Measurements from ENCODE around the gene GATAD2A. TPM values are rescaled to one million over a fixed set of nuclear protein-coding genes. Genes with fewer than 3 reads are reported as not detected.
"Not testable (repeated sequence)": the region's sequence is repeated elsewhere in the genome, so short reads cannot be mapped to it uniquely, and the experiment has no call there.

Gene GATAD2A
- total RNA-seq, 1 donor from 2014 or later: 84.0 TPM

DNA sequence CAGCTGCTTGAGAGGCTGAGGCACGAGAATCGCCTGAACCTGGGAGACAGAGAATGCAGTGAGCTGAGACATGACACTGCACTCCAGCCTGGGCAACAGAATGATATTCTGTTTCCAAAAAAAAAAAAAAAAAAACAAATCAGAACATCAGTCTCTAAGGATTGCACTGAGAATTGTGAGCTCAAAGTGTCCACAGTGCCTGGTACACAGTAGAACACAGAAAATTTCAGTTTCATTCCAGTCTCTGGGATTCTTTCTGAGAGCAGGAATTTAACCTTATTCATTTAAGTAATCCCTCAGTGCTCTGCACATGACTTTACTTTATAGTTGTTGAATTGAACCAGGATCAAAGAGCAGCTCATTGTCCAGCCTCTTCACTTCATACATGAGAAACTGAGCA is 25.9 kb upstream of the GATAD2A start:
- no peaks in the 10 kb centered on the region for H3K36me3 ChIP-seq
- peaks cover 43% of the 10 kb centered on the region for H3K4me1 ChIP-seq
- no peak for TF ChIP-seq CTCF (IDR thresholded peaks at IDR 0.05)
- ATAC-seq (no peak), DNase-seq (no peak)
- intact Hi-C loops (cut with DNase I): no loop called here
- no peaks in the 10 kb centered on the region for H3K9me3 ChIP-seq
- no peaks in the 10 kb centered on the region for H3K27me3 ChIP-seq (ENCODE audit: low read depth)
- H3K4me3 ChIP-seq: no peak overlapping the region
- H3K27ac ChIP-seq: no peak overlapping the region

GRCh38 chr19:19380316-19380715 is 25.2 kb upstream of the GATAD2A start:
- H3K27ac ChIP-seq: peak overlapping the region; percentile 56
- H3K9me3 ChIP-seq; H3K36me3 ChIP-seq; intact Hi-C loops (cut with DNase I); H3K27me3 ChIP-seq (ENCODE audit: low read depth); H3K4me3 ChIP-seq; DNase-seq; ATAC-seq: not testable (repeated sequence)
- H3K4me1 ChIP-seq: peaks cover 47% of the 10 kb centered on the region

- no peaks in the 10 kb centered on the region for H3K9me3 ChIP-seq
- no peaks in the 10 kb centered on the region for H3K36me3 ChIP-seq
- H3K27ac ChIP-seq: peak overlapping the region; percentile 56
- peaks cover 43% of the 10 kb centered on the region for H3K4me1 ChIP-seq
- no peak for ATAC-seq
- TF ChIP-seq CTCF (IDR thresholded peaks at IDR 0.05): no peak
- intact Hi-C loops (cut with DNase I): no loop called here
- H3K27me3 ChIP-seq (ENCODE audit: low read depth): no peaks in the 10 kb centered on the region
- H3K4me3 ChIP-seq: no peak overlapping the region
- peak; percentile 70 for DNase-seq
These were observed 24.2 kb upstream of the GATAD2A start for GRCh38 chr19:19381007-19381926.

DNA sequence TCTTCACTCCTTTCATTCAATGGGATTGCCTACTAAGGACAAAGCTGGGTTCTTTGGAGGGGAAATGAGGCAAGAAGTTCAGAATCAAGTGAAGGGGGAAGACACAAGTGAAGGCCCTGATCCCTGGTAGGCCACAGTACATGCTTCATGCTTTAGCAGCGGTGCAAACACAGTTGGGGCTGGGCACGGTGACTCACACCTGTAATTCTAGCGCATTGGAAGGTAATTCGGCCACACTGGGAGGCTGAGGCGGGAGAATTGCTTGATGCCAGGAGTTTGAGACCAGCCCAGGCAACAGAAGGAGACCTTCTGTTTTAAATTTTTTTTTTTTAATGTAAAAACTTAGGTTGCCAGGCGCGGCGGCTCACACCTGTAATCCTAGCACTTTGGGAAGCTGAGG is 23.4 kb upstream of the GATAD2A start:
- peaks cover 49% of the 10 kb centered on the region for H3K4me1 ChIP-seq
- no peak overlapping the region for H3K27ac ChIP-seq
- no peak for TF ChIP-seq CTCF (IDR thresholded peaks at IDR 0.05)
- no peaks in the 10 kb centered on the region for H3K27me3 ChIP-seq (ENCODE audit: low read depth)
- H3K9me3 ChIP-seq: no peaks in the 10 kb centered on the region
- no peaks in the 10 kb centered on the region for H3K36me3 ChIP-seq
- intact Hi-C loops (cut with DNase I): no loop called here
- DNase-seq (no peak), ATAC-seq (no peak)
- H3K4me3 ChIP-seq: no peak overlapping the region

DNA sequence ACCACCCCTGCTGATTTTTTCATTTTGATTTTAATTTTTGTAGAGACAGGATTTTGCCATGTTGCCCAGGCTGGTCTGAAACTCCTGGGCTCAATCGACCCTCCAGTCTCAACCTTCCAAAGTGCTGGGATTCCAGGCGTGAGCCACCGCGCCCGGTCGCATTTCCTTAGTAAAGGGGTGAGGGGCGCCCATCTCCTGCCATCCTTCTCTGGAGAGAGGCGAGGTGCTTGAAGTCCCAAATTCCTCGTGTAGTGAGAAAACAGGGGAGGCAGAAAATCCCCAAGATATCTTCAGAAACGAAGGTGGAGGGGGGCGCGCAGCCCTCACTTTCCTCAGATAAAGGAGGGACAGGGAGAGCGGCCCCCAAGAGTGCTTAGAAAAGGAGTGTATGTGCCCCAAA is 21.0 kb upstream of the GATAD2A start:
- Histone ChIP-seq H3K4me1 (peaks cover 51% of the 10 kb centered on the region), H3K4me3 (peak overlapping the region; percentile 87), H3K36me3 (no peaks in the 10 kb centered on the region), H3K27me3 (ENCODE audit: low read depth) (no peaks in the 10 kb centered on the region), H3K27ac (peak overlapping the region; percentile 93), H3K9me3 (no peaks in the 10 kb centered on the region)
- no peak for DNase-seq
- no peak for TF ChIP-seq CTCF (IDR thresholded peaks at IDR 0.05)
- intact Hi-C loops (cut with DNase I): no loop called here
- ATAC-seq: no peak
